ENCODE measurements around the gene ACAA1.

- TF ChIP-seq CTCF (conservative IDR thresholded peaks at IDR 0.05; ENCODE audit: low read length) (no peak), EZH2phosphoT487 (IDR thresholded peaks at IDR 0.05; ENCODE audit: borderline replicate concordance, low read depth, low read length) (no peak)
Observed at GRCh38 chr3:38148311-38148882, 11.5 kb upstream of the ACAA1 start.

Data from OCI-LY7 (cell line).